A549 (cell line): ENCODE data around the gene CFAP43. TPM values are rescaled to one million over a fixed set of nuclear protein-coding genes. Genes with fewer than 3 reads are reported as not detected.

Experiments used
- ATAC-seq, 2 experiments: fragments of 200-7000 bp in 1 of 2; fragments of >200 bp in 1 of 2; cut with Nextera tagmentation in 1 of 2; cut with Tn5 transposase in 1 of 2; 3 replicates each; pipeline versions ENCODE4 v1.8.0 to v1.9.1; 2018 to 2020; ENCODE audit warnings: mild to moderate bottlenecking in 1 of 2, moderate library complexity in 1 of 2
- CTCF ChIA-PET: fragments of 300-600 bp; sonication (Branson Sonifier 250); formaldehyde crosslinking; extraction: SDS; loops from one replicate; lab custom pipeline; 2021; ENCODE audit warnings: antibody characterized with exemption, inconsistent platforms; lab: Yijun Ruan, JAX
- POLR2A ChIA-PET: fragments of 350-600 bp; formaldehyde crosslinking; extraction: SDS; loops from one replicate; lab custom pipeline; 2021; ENCODE audit warnings: antibody characterized with exemption, inconsistent platforms; lab: Yijun Ruan, JAX
- DNase-seq, 2 experiments: peaks; one replicate each; pipeline versions ENCODE4 v3.0.0 to v3.0.0-alpha.2; 2011 to 2016; ENCODE audit warnings: low read depth in 1 of 2, low spot score in 1 of 2
- FAIRE-seq: peaks from 2 replicates; lab custom pipeline; 2011; peaks lifted over from hg19 to GRCh38; lab: Jason Lieb, UNC
- H3K27ac ChIP-seq, 2 experiments: fragments of >200 bp; sonication (Bioruptor Twin); formaldehyde crosslinking; 3 replicates each; pipeline ENCODE4 v1.5.1; 2016 to 2017
- H3K4me1 ChIP-seq: fragments of >200 bp; sonication (Bioruptor Twin); formaldehyde crosslinking; 3 replicates; pipeline ENCODE4 v1.6.1; 2016
- H3K4me2 ChIP-seq: fragments of >200 bp; sonication (Bioruptor Twin); formaldehyde crosslinking; 3 replicates; pipeline ENCODE4 v1.6.1; 2016
- H3K4me3 ChIP-seq: fragments of >200 bp; sonication (Bioruptor Twin); formaldehyde crosslinking; 3 replicates; pipeline ENCODE4 v1.5.1; 2016
- H3K9me3 ChIP-seq: fragments of >200 bp; sonication (Bioruptor Twin); formaldehyde crosslinking; 3 replicates; pipeline ENCODE4 v1.6.1; 2016
- CBX2 ChIP-seq: fragments of 200-600 bp; sonication (generic); IDR thresholded peaks from 2 replicates; pipeline ENCODE4 v1.6.1; 2016; ENCODE audit warnings: low read depth, mild to moderate bottlenecking, borderline replicate concordance
- CEBPB ChIP-seq, 2 experiments: fragments of >200 bp in 1 of 2; sonication (Bioruptor Twin) in 1 of 2; formaldehyde crosslinking in 1 of 2; IDR thresholded peaks; 2 replicates each; pipeline ENCODE4 v1.6.1; 2012 to 2016
- CHD2 ChIP-seq: fragments of 150-350 bp; IDR thresholded peaks from 2 replicates; pipeline ENCODE4 v1.6.1; 2014; ENCODE audit warnings: low read length; ENCODE audit not compliant: partially characterized antibody
- EHF ChIP-seq: fragments of 250-450 bp; sonication (Bioruptor Pico); IDR thresholded peaks from 2 replicates; pipeline ENCODE4 v1.5.0; 2020; ENCODE audit warnings: mild to moderate bottlenecking
- ESRRA ChIP-seq: fragments of 150-350 bp; IDR thresholded peaks from 2 replicates; pipeline ENCODE4 v1.6.1; 2014; ENCODE audit warnings: mild to moderate bottlenecking, low read length, borderline replicate concordance
- FOSB ChIP-seq: fragments of 250-450 bp; sonication (Bioruptor Pico); IDR thresholded peaks from 2 replicates; pipeline ENCODE4 v1.5.0; 2020; ENCODE audit warnings: mild to moderate bottlenecking, moderate library complexity
- GATA3 ChIP-seq: IDR thresholded peaks from 2 replicates; pipeline ENCODE4 v1.6.1; 2012; ENCODE audit warnings: borderline replicate concordance
- HDAC2 ChIP-seq: fragments of 200-600 bp; sonication (generic); IDR thresholded peaks from 2 replicates; pipeline ENCODE4 v1.6.1; 2016
- HEYL ChIP-seq: fragments of 250-450 bp; sonication (Bioruptor Pico); IDR thresholded peaks from 2 replicates; pipeline ENCODE4 v1.8.0; 2021; ENCODE audit warnings: mild to moderate bottlenecking, moderate library complexity
- KDM5A ChIP-seq: fragments of 200-600 bp; sonication (generic); IDR thresholded peaks from 2 replicates; pipeline ENCODE4 v1.6.1; 2016; ENCODE audit warnings: antibody characterized with exemption, mild to moderate bottlenecking
- MAX ChIP-seq: IDR thresholded peaks from 2 replicates; pipeline ENCODE4 v1.6.1; 2012
- MYC ChIP-seq: IDR thresholded peaks from 2 replicates; pipeline ENCODE4 v1.6.1; 2012; ENCODE audit warnings: mild to moderate bottlenecking, inconsistent platforms, low read length, improper control_type of control experiment, borderline replicate concordance
- NPAS2 ChIP-seq: fragments of 250-450 bp; sonication (Bioruptor Pico); IDR thresholded peaks from 2 replicates; pipeline ENCODE4 v1.8.0; 2022; ENCODE audit warnings: mild to moderate bottlenecking, moderate library complexity, borderline replicate concordance
- POLR2A ChIP-seq: IDR thresholded peaks from 2 replicates; pipeline ENCODE4 v1.6.1; 2012; ENCODE audit warnings: mild to moderate bottlenecking, low read length
- POLR2AphosphoS2 ChIP-seq: conservative IDR thresholded peaks from 2 replicates; pipeline ENCODE4 v1.6.1; 2012; ENCODE audit warnings: low read length, improper control_type of control experiment, inconsistent platforms
- RAD21 ChIP-seq, 2 experiments: fragments of >200 bp in 1 of 2; sonication (Bioruptor Twin) in 1 of 2; formaldehyde crosslinking in 1 of 2; IDR thresholded peaks in 1 of 2; conservative IDR thresholded peaks in 1 of 2; 2 replicates in 1 of 2; 3 replicates in 1 of 2; pipeline ENCODE4 v1.6.1; 2012 to 2018; ENCODE audit warnings: inconsistent platforms in 1 of 2
- RCOR1 ChIP-seq: fragments of 150-350 bp; IDR thresholded peaks from 2 replicates; pipeline ENCODE4 v1.6.1; 2014; ENCODE audit warnings: antibody characterized with exemption, low read length, low read depth
- REST ChIP-seq: fragments of 200-600 bp; sonication (generic); IDR thresholded peaks from 2 replicates; pipeline ENCODE4 v1.6.1; 2016; ENCODE audit warnings: antibody characterized with exemption, mild to moderate bottlenecking, moderate library complexity
- SMC3 ChIP-seq: fragments of >200 bp; sonication (Bioruptor Twin); formaldehyde crosslinking; IDR thresholded peaks from 3 replicates; pipeline ENCODE4 v1.6.1; 2018; ENCODE audit warnings: inconsistent platforms
- SREBF2 ChIP-seq: fragments of 450-650 bp; IDR thresholded peaks from 2 replicates; pipeline ENCODE4 v1.6.1; 2014; ENCODE audit warnings: mild to moderate bottlenecking, moderate library complexity
- TFCP2L1 ChIP-seq: fragments of 250-450 bp; sonication (Bioruptor Pico); IDR thresholded peaks from 2 replicates; pipeline ENCODE4 v1.5.0; 2021; ENCODE audit warnings: mild to moderate bottlenecking
- USF2 ChIP-seq: fragments of 450-650 bp; IDR thresholded peaks from 2 replicates; pipeline ENCODE4 v1.6.1; 2014; ENCODE audit warnings: antibody characterized with exemption
- ZC3H11A ChIP-seq: fragments of 450-650 bp; IDR thresholded peaks from 2 replicates; pipeline ENCODE4 v1.6.1; 2014; ENCODE audit warnings: antibody characterized with exemption, mild to moderate bottlenecking
- ZFP36 ChIP-seq: fragments of 450-650 bp; IDR thresholded peaks from 2 replicates; pipeline ENCODE4 v1.6.1; 2014; ENCODE audit warnings: borderline replicate concordance; ENCODE audit not compliant: partially characterized antibody
- ZNF302 ChIP-seq: fragments of 250-450 bp; sonication (Bioruptor Pico); IDR thresholded peaks from 2 replicates; pipeline ENCODE4 v1.9.0; 2021; ENCODE audit warnings: inconsistent platforms, mild to moderate bottlenecking, moderate library complexity
- WGBS: methylation state at CpG from one replicate; pipeline ENCODE4 v1.1.6; 2017; ENCODE audit errors: missing lambda C conversion rate; 5-methylcytosine and 5-hydroxymethylcytosine counted together
- polyA plus RNA-seq, 4 experiments: library from polyadenylated mRNA; depleted of rRNA in 3 of 4; stranded (reverse); fragments of >200 nt; fragmentation: RNase III in 1 of 4; extraction: RNeasy Plus Mini Kit Qiagen cat#74134 plus additional on column Dnase treatment in 1 of 4; gene quantifications; 2 replicates in 3 of 4; 3 replicates in 1 of 4; pipeline ENCODE4 v1.2.3, GENCODE V29; 2011 to 2017
- TF ChIP-seq, protein P1 (sequence below): fragments of >200 bp; sonication (Bioruptor Twin); formaldehyde crosslinking; IDR thresholded peaks from 3 replicates; pipeline ENCODE4 v1.5.1; 2016
- TF ChIP-seq, protein P2 (sequence below): IDR thresholded peaks from 2 replicates; pipeline ENCODE4 v1.6.1; 2012; ENCODE audit warnings: low read depth, borderline replicate concordance

The CFAP43 gene
- polyA plus RNA-seq, 2 of the 4 experiments (the other 2 are of a cell fraction) = 0.31 to 0.75 TPM

DNA sequence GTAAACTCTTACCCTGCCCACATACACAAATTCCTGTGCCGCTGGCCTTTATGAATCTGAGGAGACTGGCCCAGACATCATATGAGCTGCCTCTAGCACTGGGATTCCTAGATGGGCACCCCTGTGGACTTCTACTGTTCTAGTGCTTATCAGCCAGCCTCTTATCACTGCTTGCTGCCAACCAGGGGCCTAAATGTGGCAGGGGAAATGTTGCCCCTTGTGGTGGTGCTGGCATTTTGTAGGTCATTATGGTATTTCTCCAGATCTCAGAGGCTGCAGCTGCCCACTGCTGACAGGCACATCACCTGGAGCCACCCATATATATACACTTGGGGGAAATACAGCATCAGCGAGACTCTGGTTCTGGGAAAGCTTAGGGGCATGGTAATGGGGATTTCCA lies 104.8 kb downstream of the CFAP43 start (continued):
- TF ChIP-seq REST (no peak), ZC3H11A (no peak), RCOR1 (no peak), GATA3 (no peak), CEBPB (IDR thresholded peaks at IDR 0.05) (no peak), TFCP2L1 (CRISPR knock-in tag) (no peak)
- TF ChIP-seq, protein P1, sequence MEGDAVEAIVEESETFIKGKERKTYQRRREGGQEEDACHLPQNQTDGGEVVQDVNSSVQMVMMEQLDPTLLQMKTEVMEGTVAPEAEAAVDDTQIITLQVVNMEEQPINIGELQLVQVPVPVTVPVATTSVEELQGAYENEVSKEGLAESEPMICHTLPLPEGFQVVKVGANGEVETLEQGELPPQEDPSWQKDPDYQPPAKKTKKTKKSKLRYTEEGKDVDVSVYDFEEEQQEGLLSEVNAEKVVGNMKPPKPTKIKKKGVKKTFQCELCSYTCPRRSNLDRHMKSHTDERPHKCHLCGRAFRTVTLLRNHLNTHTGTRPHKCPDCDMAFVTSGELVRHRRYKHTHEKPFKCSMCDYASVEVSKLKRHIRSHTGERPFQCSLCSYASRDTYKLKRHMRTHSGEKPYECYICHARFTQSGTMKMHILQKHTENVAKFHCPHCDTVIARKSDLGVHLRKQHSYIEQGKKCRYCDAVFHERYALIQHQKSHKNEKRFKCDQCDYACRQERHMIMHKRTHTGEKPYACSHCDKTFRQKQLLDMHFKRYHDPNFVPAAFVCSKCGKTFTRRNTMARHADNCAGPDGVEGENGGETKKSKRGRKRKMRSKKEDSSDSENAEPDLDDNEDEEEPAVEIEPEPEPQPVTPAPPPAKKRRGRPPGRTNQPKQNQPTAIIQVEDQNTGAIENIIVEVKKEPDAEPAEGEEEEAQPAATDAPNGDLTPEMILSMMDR = peak; percentile 44; the same call in 2 of the 3 replicates

DNA sequence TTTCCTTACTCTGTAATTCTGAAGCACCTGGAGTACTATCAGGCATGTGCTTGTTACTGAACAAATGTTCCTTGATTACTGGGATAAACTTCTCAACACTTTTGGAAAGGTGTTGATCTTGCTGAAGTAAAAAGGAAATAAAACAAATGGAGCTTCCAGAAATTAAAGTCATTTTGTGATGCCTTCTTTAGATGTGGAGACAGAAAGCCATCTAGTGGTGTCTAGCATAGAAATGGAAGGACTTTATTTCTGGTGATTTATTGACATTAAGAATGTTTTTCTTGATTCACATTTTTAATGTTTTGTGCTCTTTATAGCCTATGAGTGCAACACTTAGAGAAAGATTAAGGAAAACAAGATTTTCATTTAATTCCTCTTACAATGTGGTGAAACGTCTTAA lies 108.8 kb downstream of the CFAP43 start:
- WGBS = 4% methylated on average over 1 of the region's 1 CpG
- CTCF ChIA-PET = interaction anchor here (0.7 to 9.6 kb wide), 26 partner anchors 11 to 410 kb away, joined by 3 to 166 read pairs (median 5); no protein-coding TSS in a partner anchor
- Histone ChIP-seq H3K4me2 (peak overlapping the region; percentile 85), H3K9me3 (no peaks in the 10 kb centered on the region), H3K4me1 (peaks cover 50% of the 10 kb centered on the region), H3K4me3 (peak overlapping the region; percentile 88; the same call in 2 of the 3 replicates), H3K27ac (peak overlapping the region; percentile 88 to 93; a peak in 5 of 6 replicates)
- POLR2A ChIA-PET = interaction anchor here (1.7 to 3.5 kb wide), 4 partner anchors 68 to 235 kb away, joined by 3 to 32 read pairs (median 18); partner anchors contain the start of gene SLK
- peak; percentile 38 to 39 for DNase-seq
- no peak for ATAC-seq
- FAIRE-seq = peak; percentile 99
- TF ChIP-seq ZNF302 = no peak
- TF ChIP-seq MAX = no peak
- TF ChIP-seq NPAS2 (CRISPR knock-in tag) = no peak
- no peak for TF ChIP-seq ESRRA
- TF ChIP-seq USF2 = no peak
- TF ChIP-seq SREBF2 = no peak
- no peak for TF ChIP-seq FOSB
- TF ChIP-seq ZFP36 = no peak
- TF ChIP-seq CBX2 = no peak
- no peak for TF ChIP-seq POLR2AphosphoS2
- no peak for TF ChIP-seq MYC
- TF ChIP-seq RAD21 (conservative IDR thresholded peaks at IDR 0.05 in 1 of 2, IDR thresholded peaks at IDR 0.05 in 1 of 2) = peak; percentile 83 to 84
- no peak for TF ChIP-seq HDAC2
- no peak for TF ChIP-seq EHF (CRISPR knock-in tag)
- TF ChIP-seq SMC3 = peak; percentile 90
- no peak for TF ChIP-seq RCOR1
- TF ChIP-seq, protein P1 = peak; percentile 84
- TF ChIP-seq CHD2 = no peak
- TF ChIP-seq KDM5A = no peak
- TF ChIP-seq POLR2A = no peak
- TF ChIP-seq HEYL (CRISPR knock-in tag) = no peak
- no peak for TF ChIP-seq CEBPB (IDR thresholded peaks at IDR 0.05)
- TF ChIP-seq, protein P2, sequence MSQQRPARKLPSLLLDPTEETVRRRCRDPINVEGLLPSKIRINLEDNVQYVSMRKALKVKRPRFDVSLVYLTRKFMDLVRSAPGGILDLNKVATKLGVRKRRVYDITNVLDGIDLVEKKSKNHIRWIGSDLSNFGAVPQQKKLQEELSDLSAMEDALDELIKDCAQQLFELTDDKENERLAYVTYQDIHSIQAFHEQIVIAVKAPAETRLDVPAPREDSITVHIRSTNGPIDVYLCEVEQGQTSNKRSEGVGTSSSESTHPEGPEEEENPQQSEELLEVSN = no peak
